H1 (cell line): ENCODE measurements around the gene NCL. TPM values are rescaled to one million over a fixed set of nuclear protein-coding genes. Genes with fewer than 3 reads are reported as not detected.

Source experiments
- CTCF ChIA-PET: fragments of 300-600 bp; sonication (Branson Sonifier 250); formaldehyde crosslinking; loops from one replicate; lab custom pipeline; 2021; ENCODE audit not compliant: partially characterized antibody; lab: Charles Lee
- POLR2A ChIA-PET: fragments of 300-600 bp; sonication (Branson Sonifier 250); formaldehyde crosslinking; loops from one replicate; lab custom pipeline; 2021; ENCODE audit warnings: inconsistent platforms; ENCODE audit not compliant: partially characterized antibody; lab: Charles Lee
- DNase-seq, 2 experiments: peaks; one replicate each; pipeline versions ENCODE4 v3.0.0 to v3.0.0-alpha.2; 2010 to 2022; ENCODE audit warnings: low spot score in 2 of 2, low read depth in 1 of 2, mixed read lengths in 1 of 2
- FAIRE-seq: peaks from 2 replicates; lab custom pipeline; 2011; peaks lifted over from hg19 to GRCh38; lab: Jason Lieb, UNC
- H2AFZ ChIP-seq: 2 replicates; pipeline ENCODE4 v1.8.1; 2012; ENCODE audit warnings: low read length, inconsistent platforms
- H2AK5ac ChIP-seq: 2 replicates; pipeline ENCODE4 v1.6.1; 2013; ENCODE audit warnings: low read depth, low read length
- H2BK120ac ChIP-seq: replicated peaks from 2 replicates; pipeline ENCODE3; 2013; ENCODE audit warnings: low read depth, low read length, inconsistent platforms
- H2BK12ac ChIP-seq: 2 replicates; pipeline ENCODE4 v1.6.1; 2013; ENCODE audit warnings: low read depth, low read length
- H2BK15ac ChIP-seq: 2 replicates; pipeline ENCODE4 v1.6.1; 2013; ENCODE audit warnings: low read length
- H2BK20ac ChIP-seq: 2 replicates; pipeline ENCODE4 v1.6.1; 2013; ENCODE audit warnings: low read length
- H2BK5ac ChIP-seq: 2 replicates; pipeline ENCODE4 v1.6.1; 2013; ENCODE audit warnings: low read depth, low read length
- H3K14ac ChIP-seq: 2 replicates; pipeline ENCODE4 v1.6.1; 2013; ENCODE audit warnings: inconsistent platforms; ENCODE audit not compliant: insufficient read length
- H3K18ac ChIP-seq: 2 replicates; pipeline ENCODE4 v1.6.1; 2013; ENCODE audit warnings: low read length; ENCODE audit errors: extremely low read depth
- H3K23ac ChIP-seq: 2 replicates; pipeline ENCODE4 v1.6.1; 2013; ENCODE audit warnings: inconsistent platforms; ENCODE audit not compliant: insufficient read length
- H3K23me2 ChIP-seq: 2 replicates; pipeline ENCODE4 v1.6.1; 2013; ENCODE audit warnings: low read depth, low read length
- H3K27ac ChIP-seq: 2 replicates; pipeline ENCODE4 v1.6.1; 2011; ENCODE audit warnings: low read depth, low read length, inconsistent platforms
- H3K27me3 ChIP-seq, 4 experiments: replicated peaks in 1 of 4; 1 replicate in 1 of 4; 2 replicates in 3 of 4; pipeline versions ENCODE4 v1.6.1 to v1.8.1; 2011 to 2013; ENCODE audit warnings: low read length in 3 of 4, mild to moderate bottlenecking in 3 of 4, inconsistent platforms in 2 of 4, mixed read lengths in 2 of 4, moderate library complexity in 1 of 4; ENCODE audit not compliant: control insufficient read depth in 3 of 4, insufficient read depth in 3 of 4; ENCODE audit errors: extremely low read depth in 1 of 4
- H3K36me3 ChIP-seq, 4 experiments: 2 replicates each; pipeline versions ENCODE4 v1.6.1 to v1.8.1; 2011 to 2013; ENCODE audit warnings: mild to moderate bottlenecking in 4 of 4, low read length in 3 of 4, moderate library complexity in 2 of 4, control low read depth in 1 of 4, inconsistent platforms in 1 of 4; ENCODE audit not compliant: insufficient read depth in 4 of 4, control insufficient read depth in 2 of 4
- H3K4ac ChIP-seq: replicated peaks from 2 replicates; pipeline ENCODE3; 2013; ENCODE audit warnings: low read length, low read depth, mixed read lengths, inconsistent platforms; ENCODE audit not compliant: insufficient read length
- H3K4me1 ChIP-seq, 4 experiments: replicated peaks in 1 of 4; 1 replicate in 1 of 4; 2 replicates in 3 of 4; pipeline versions ENCODE4 v1.6.1 to v1.8.1; 2011 to 2013; ENCODE audit warnings: low read length in 3 of 4, inconsistent platforms in 2 of 4, mixed read lengths in 1 of 4; ENCODE audit not compliant: insufficient read depth in 4 of 4, control insufficient read depth in 3 of 4
- H3K4me2 ChIP-seq, 2 experiments: 2 replicates each; pipeline versions ENCODE4 v1.6.1 to v1.8.1; 2011 to 2013; ENCODE audit warnings: low read depth in 2 of 2, low read length in 2 of 2, control low read depth in 1 of 2, inconsistent platforms in 1 of 2, mild to moderate bottlenecking in 1 of 2; ENCODE audit not compliant: insufficient read depth in 1 of 2
- H3K4me3 ChIP-seq, 4 experiments: fragments of 200-600, 300-600 bp in 1 of 4; sonication (generic), shearing (Covaris generic), sonication (Bioruptor Twin) in 1 of 4; 2 replicates each; pipeline versions ENCODE4 v1.5.1 to v1.8.1; 2011 to 2016; ENCODE audit warnings: low read length in 4 of 4, low read depth in 3 of 4, control low read depth in 2 of 4, inconsistent platforms in 2 of 4, mild to moderate bottlenecking in 2 of 4, mixed read lengths in 1 of 4, moderate library complexity in 1 of 4; ENCODE audit not compliant: insufficient read depth in 2 of 4; ENCODE audit errors: extremely low read depth in 1 of 4
- H3K56ac ChIP-seq: replicated peaks from 2 replicates; pipeline ENCODE3; 2013; ENCODE audit warnings: low read depth, mild to moderate bottlenecking, mixed read lengths, low read length, inconsistent platforms; ENCODE audit not compliant: insufficient read length
- H3K79me1 ChIP-seq: 2 replicates; pipeline ENCODE4 v1.6.1; 2013; ENCODE audit warnings: low read depth, low read length, control low read depth
- H3K79me2 ChIP-seq, 2 experiments: 2 replicates each; pipeline versions ENCODE4 v1.6.1 to v1.8.1; 2012 to 2013; ENCODE audit warnings: low read length in 2 of 2, mild to moderate bottlenecking in 2 of 2, inconsistent platforms in 1 of 2; ENCODE audit not compliant: insufficient read depth in 2 of 2, control insufficient read depth in 1 of 2
- H3K9ac ChIP-seq, 4 experiments: replicated peaks in 1 of 4; 1 replicate in 1 of 4; 2 replicates in 3 of 4; pipeline versions ENCODE4 v1.6.1 to v1.8.1; 2011 to 2013; ENCODE audit warnings: low read depth in 3 of 4, low read length in 3 of 4, control low read depth in 2 of 4, mild to moderate bottlenecking in 2 of 4, moderate library complexity in 2 of 4, inconsistent platforms in 1 of 4; ENCODE audit errors: extremely low read depth in 1 of 4
- H3K9me3 ChIP-seq, 2 experiments: 2 replicates each; pipeline versions ENCODE4 v1.6.1 to v1.8.1; 2012 to 2013; ENCODE audit warnings: mild to moderate bottlenecking in 2 of 2, moderate library complexity in 2 of 2, control low read depth in 1 of 2, inconsistent platforms in 1 of 2, low read depth in 1 of 2, low read length in 1 of 2, mixed read lengths in 1 of 2; ENCODE audit not compliant: insufficient read depth in 2 of 2
- H4K20me1 ChIP-seq, 2 experiments: replicated peaks in 1 of 2; 2 replicates each; pipeline versions ENCODE3 to v1.8.1; 2011 to 2013; ENCODE audit warnings: inconsistent platforms in 2 of 2, low read length in 2 of 2, mild to moderate bottlenecking in 1 of 2; ENCODE audit not compliant: insufficient read depth in 2 of 2, control insufficient read depth in 1 of 2
- H4K5ac ChIP-seq: 2 replicates; pipeline ENCODE4 v1.6.1; 2013; ENCODE audit warnings: low read length, low read depth, mixed read lengths, inconsistent platforms; ENCODE audit not compliant: insufficient read length
- H4K8ac ChIP-seq: 2 replicates; pipeline ENCODE4 v1.8.0; 2013; ENCODE audit warnings: mild to moderate bottlenecking, moderate library complexity, low read length, inconsistent platforms; ENCODE audit not compliant: insufficient read depth; ENCODE audit errors: extremely low read depth
- H4K91ac ChIP-seq: replicated peaks from 2 replicates; pipeline ENCODE3; 2013; ENCODE audit warnings: low read length, mixed read lengths, inconsistent platforms; ENCODE audit not compliant: insufficient read length
- CBX8 ChIP-seq: fragments of 300-800, 300-1000 bp; sonication (generic); IDR thresholded peaks from 2 replicates; pipeline ENCODE4 v1.7.1; 2016; ENCODE audit warnings: low read depth, low read length, borderline replicate concordance
- E2F6 ChIP-seq: IDR thresholded peaks from 2 replicates; pipeline ENCODE4 v1.6.1; 2012; ENCODE audit warnings: inconsistent platforms
- EGR1 ChIP-seq: IDR thresholded peaks from 2 replicates; pipeline ENCODE4 v1.6.1; 2011; ENCODE audit warnings: low read depth, low read length, borderline replicate concordance
- EP300 ChIP-seq, 2 experiments: IDR thresholded peaks; 1 replicate in 1 of 2; 2 replicates in 1 of 2; pipeline ENCODE4 v1.6.1; 2011 to 2012; ENCODE audit warnings: low read depth in 2 of 2, low read length in 2 of 2, mild to moderate bottlenecking in 2 of 2, borderline replicate concordance in 1 of 2, inconsistent platforms in 1 of 2, moderate library complexity in 1 of 2
- GTF2F1 ChIP-seq: IDR thresholded peaks from 2 replicates; pipeline ENCODE4 v1.6.1; 2012; ENCODE audit warnings: low read depth, low read length, improper control_type of control experiment, borderline replicate concordance
- HDAC2 ChIP-seq, 2 experiments: fragments of 300-600 bp in 1 of 2; sonication (generic) in 1 of 2; IDR thresholded peaks; 2 replicates each; pipeline ENCODE4 v1.6.1; 2011 to 2012; ENCODE audit warnings: low read depth in 2 of 2, low read length in 2 of 2, mild to moderate bottlenecking in 2 of 2, moderate library complexity in 2 of 2, borderline replicate concordance in 1 of 2, inconsistent platforms in 1 of 2
- KDM5A ChIP-seq: fragments of 200-600 bp; IDR thresholded peaks from 2 replicates; pipeline ENCODE4 v1.7.1; 2012; ENCODE audit warnings: mild to moderate bottlenecking, low read length, inconsistent platforms, mixed read lengths
- RAD21 ChIP-seq, 2 experiments: IDR thresholded peaks in 1 of 2; conservative IDR thresholded peaks in 1 of 2; 2 replicates each; pipeline ENCODE4 v1.6.1; 2011; ENCODE audit warnings: low read depth in 2 of 2, low read length in 2 of 2, improper control_type of control experiment in 1 of 2, inconsistent platforms in 1 of 2, mild to moderate bottlenecking in 1 of 2, moderate library complexity in 1 of 2
- SIRT6 ChIP-seq: IDR thresholded peaks from one replicate; pipeline ENCODE4 v1.7.1; 2012; ENCODE audit warnings: low read length, inconsistent platforms
- SRF ChIP-seq: IDR thresholded peaks from 2 replicates; pipeline ENCODE4 v1.6.1; 2011; ENCODE audit warnings: mild to moderate bottlenecking, low read depth, low read length, moderate library complexity
- SUZ12 ChIP-seq: fragments of 200-600 bp; sonication (generic); IDR thresholded peaks from 2 replicates; pipeline ENCODE4 v1.6.1; 2012; ENCODE audit warnings: mild to moderate bottlenecking, inconsistent platforms, low read length, moderate library complexity, mixed read lengths
- TBP ChIP-seq: IDR thresholded peaks from 2 replicates; pipeline ENCODE4 v1.6.1; 2011; ENCODE audit warnings: low read depth, low read length, improper control_type of control experiment
- TEAD4 ChIP-seq: IDR thresholded peaks from 2 replicates; pipeline ENCODE4 v1.6.1; 2012; ENCODE audit warnings: low read depth, low read length, inconsistent platforms, mixed read lengths
- WGBS, 2 experiments: shearing (Covaris generic) in 1 of 2; methylation state at CpG; one replicate each; pipeline versions ENCODE4 v1.1.6 to v1.1.7; 2013 to 2015; ENCODE audit warnings: low lambda C conversion rate in 2 of 2, mixed read lengths in 2 of 2, inconsistent platforms in 1 of 2, low coverage in 1 of 2, missing lambda C conversion rate in 1 of 2; ENCODE audit not compliant: insufficient replicate concordance in 2 of 2, insufficient coverage in 1 of 2, insufficient read length in 1 of 2; ENCODE audit errors: extremely low coverage in 1 of 2, missing lambda C conversion rate in 1 of 2; 5-methylcytosine and 5-hydroxymethylcytosine counted together
- polyA plus RNA-seq, 7 experiments: library from polyadenylated mRNA; depleted of rRNA in 3 of 7; stranded (reverse) in 5 of 7; unstranded in 2 of 7; fragments of >200 nt in 5 of 7; fragments of 200-250 nt in 2 of 7; gene quantifications; 1 replicate in 5 of 7; 2 replicates in 1 of 7; 4 replicates in 1 of 7; pipeline versions ENCODE4 v1.2.1 to v1.2.3, GENCODE V29; 2011 to 2013; ENCODE audit warnings: missing spikeins in 2 of 7, mixed read lengths in 2 of 7
- total RNA-seq: library from RNA; stranded (reverse); fragmentation: NEBNext Ultra II Directional; extraction: Animal tissue kit (Norgen Biotek cat#: 25700); gene quantifications from 2 replicates; pipeline ENCODE4 v1.2.1, GENCODE V29; 2021

Gene NCL
- total and polyA plus RNA-seq, 2 of the 8 experiments (the other 6 are each of a cell fraction or from before 2014, with no cell fraction given), result 61.2 to 1,478 TPM

GRCh38 chr2:231423176-231423575, 41.1 kb downstream of the NCL start:
- Histone ChIP-seq H3K23me2 (no peaks in the 10 kb centered on the region), H2BK20ac (no peak overlapping the region), H3K36me3 (no peaks in the 10 kb centered on the region), H3K9ac (no peak overlapping the region), H2BK120ac (no peak overlapping the region), H3K79me2 (no peaks in the 10 kb centered on the region), H2BK5ac (no peak overlapping the region), H2BK15ac (no peak overlapping the region), H3K4me2 (no peak overlapping the region), H3K4me1 (peaks cover 0 to 9% (median 0%) of the 10 kb centered on the region in 4 experiments; a peak in 3 of 7 replicates), H4K8ac (no peak overlapping the region), H3K4ac (no peak overlapping the region), H2BK12ac (no peak overlapping the region), H3K27ac (no peak overlapping the region), H3K4me3 (no peak overlapping the region), H4K91ac (no peak overlapping the region), H2AK5ac (no peak overlapping the region), H3K9me3 (no peaks in the 10 kb centered on the region), H3K14ac (no peak overlapping the region), H4K5ac (no peak overlapping the region), H3K23ac (no peak overlapping the region), H3K56ac (no peak overlapping the region), H4K20me1 (no peaks in the 10 kb centered on the region), H3K27me3 (no peaks in the 10 kb centered on the region), H2AFZ (no peak overlapping the region), H3K18ac (no peak overlapping the region), H3K79me1 (no peaks in the 10 kb centered on the region)
- 90% methylated on average over 10 of the region's 10 CpGs; no CpG with 5 or more reads in 1 of the 2 experiments for WGBS, 2 experiments
- POLR2A ChIA-PET, result interaction anchor here (1.9 to 20.1 kb wide), 3 partner anchors 11 to 41 kb away, joined by 8 to 235 read pairs (median 21); partner anchors contain the start of gene NCL
- DNase-seq (no peak), FAIRE-seq (no peak)
- CTCF ChIA-PET, result interaction anchor here (0.6 to 32.5 kb wide), 4 partner anchors 19 to 196 kb away, joined by 3 to 537 read pairs (median 13); partner anchors contain the start of gene B3GNT7
- TF ChIP-seq SUZ12 (no peak), EGR1 (no peak), GTF2F1 (no peak), KDM5A (no peak), CBX8 (no peak), TBP (no peak), HDAC2 (IDR thresholded peaks at IDR 0.05; ENCODE audit: borderline replicate concordance in 1 of 2, low read depth in 2 of 2, low read length in 2 of 2) (no peak), SRF (no peak), SIRT6 (no peak), RAD21 (IDR thresholded peaks at IDR 0.05 in 1 of 2, conservative IDR thresholded peaks at IDR 0.05 in 1 of 2; ENCODE audit: low read depth in 2 of 2, low read length in 2 of 2) (no peak), E2F6 (no peak), TEAD4 (no peak), EP300 (IDR thresholded peaks at IDR 0.05; ENCODE audit: borderline replicate concordance in 1 of 2, low read depth in 2 of 2, low read length in 2 of 2) (no peak)
